Urinary bladder (tissue), 4 donors: Measurements from ENCODE around the gene XPO4. TPM values are rescaled to one million over a fixed set of nuclear protein-coding genes. Genes with fewer than 3 reads are reported as not detected.

Source experiments
- DNase-seq: peaks from one replicate; pipeline ENCODE4 v3.0.0-alpha.2; 2015; ENCODE audit errors: extremely low spot score
- H3K27ac ChIP-seq: one replicate; pipeline ENCODE4 v1.5.1; 2013; ENCODE audit warnings: low read depth, mild to moderate bottlenecking, moderate library complexity
- H3K36me3 ChIP-seq: one replicate; pipeline ENCODE4 v1.6.1; 2013; ENCODE audit warnings: mild to moderate bottlenecking, moderate library complexity; ENCODE audit not compliant: insufficient read depth
- H3K4me1 ChIP-seq: one replicate; pipeline ENCODE4 v1.6.1; 2013; ENCODE audit warnings: mild to moderate bottlenecking, moderate library complexity; ENCODE audit not compliant: insufficient read depth
- H3K4me3 ChIP-seq: one replicate; pipeline ENCODE4 v1.5.1; 2013; ENCODE audit warnings: low read depth, low read length
- WGBS: extraction: QIAGEN DNeasy Blood & Tissue Kit; methylation state at CpG from one replicate; pipeline ENCODE4 v1.1.7; 2013; 5-methylcytosine and 5-hydroxymethylcytosine counted together
- polyA plus RNA-seq: library from polyadenylated mRNA; stranded (reverse); fragments of 200-250 nt; gene quantifications from one replicate; pipeline ENCODE4 v1.2.3, GENCODE V29; 2013
- total RNA-seq: library from RNA; depleted of rRNA; stranded (reverse); fragments of >200 nt; gene quantifications from one replicate; pipeline ENCODE4 v1.2.3, GENCODE V29; 2014
- donor health status: healthy with polysubstance abuse.
- donor health status: healthy.

Gene XPO4
- total and polyA plus RNA-seq, 2 donors = 6.2 to 42.9 TPM

- no peak overlapping the region for H3K4me3 ChIP-seq
- no peaks in the 10 kb centered on the region for H3K4me1 ChIP-seq
- H3K27ac ChIP-seq = no peak overlapping the region
- WGBS = 89% methylated on average over 7 of the region's 7 CpGs
- H3K36me3 ChIP-seq = peaks cover 5% of the 10 kb centered on the region
- no peak for DNase-seq
Measured at GRCh38 chr13:20779405-20779804, 123.1 kb downstream of the XPO4 start.

- Histone ChIP-seq H3K27ac (no peak overlapping the region), H3K36me3 (peaks cover 3% of the 10 kb centered on the region), H3K4me1 (no peaks in the 10 kb centered on the region), H3K4me3 (no peak overlapping the region)
- WGBS = 92% methylated on average over 1 of the region's 1 CpG
- DNase-seq = no peak
Measured at GRCh38 chr13:20778311-20778710, 124.2 kb downstream of the XPO4 start.

- Histone ChIP-seq H3K4me3 (no peak overlapping the region), H3K4me1 (no peaks in the 10 kb centered on the region), H3K27ac (no peak overlapping the region), H3K36me3 (peaks cover 1% of the 10 kb centered on the region)
- DNase-seq = no peak
- 96% methylated on average over 1 of the region's 1 CpG for WGBS
Measured at GRCh38 chr13:20776751-20777150, 125.8 kb downstream of the XPO4 start.

GRCh38 chr13:20775961-20776360 is 126.6 kb downstream of the XPO4 start:
- Histone ChIP-seq H3K4me1 (no peaks in the 10 kb centered on the region), H3K4me3 (no peak overlapping the region), H3K27ac (no peak overlapping the region), H3K36me3 (peaks cover 1% of the 10 kb centered on the region)
- DNase-seq = no peak
- WGBS = 97% methylated on average over 2 of the region's 2 CpGs

GRCh38 chr13:20774746-20775145 is 127.8 kb downstream of the XPO4 start:
- H3K27ac ChIP-seq = no peak overlapping the region
- no peak overlapping the region for H3K4me3 ChIP-seq

GRCh38 chr13:20773194-20774080 is 129.1 kb downstream of the XPO4 start, which contains the start of gene EEF1AKMT1:
TSS of gene EEF1AKMT1 (minus strand) at chr13:20773961. CDS start at chr13:20757598, 16,363 bp downstream.
- Histone ChIP-seq H3K36me3 (peaks cover 3% of the 10 kb centered on the region), H3K4me3 (peak within 1 kb of the TSS; percentile 68), H3K27ac (peak within 1 kb of the TSS; percentile 83), H3K4me1 (no peaks in the 10 kb centered on the region)
- DNase-seq = peak; percentile 64
- under 1% methylated on average over 72 of the region's 72 CpGs for WGBS

More at GRCh38 chr13:20774746-20775145, 127.8 kb downstream of the XPO4 start:
- Histone ChIP-seq H3K36me3 (peaks cover 3% of the 10 kb centered on the region), H3K4me1 (no peaks in the 10 kb centered on the region)
- WGBS = 76% methylated on average over 1 of the region's 1 CpG
- no peak for DNase-seq

GRCh38 chr13:20772401-20773131 is 130.0 kb downstream of the XPO4 start:
- no peak for DNase-seq
- Histone ChIP-seq H3K27ac (no peak overlapping the region), H3K4me1 (no peaks in the 10 kb centered on the region), H3K36me3 (peaks cover 3% of the 10 kb centered on the region), H3K4me3 (peak overlapping the region; percentile 68)
- 86% methylated on average over 10 of the region's 10 CpGs for WGBS

- DNase-seq = no peak
- H3K27ac ChIP-seq = no peak overlapping the region
- no peak overlapping the region for H3K4me3 ChIP-seq
- peaks cover 2% of the 10 kb centered on the region for H3K36me3 ChIP-seq
- whole genome bisulfite sequencing = 97% methylated on average over 1 of the region's 1 CpG
- H3K4me1 ChIP-seq = no peaks in the 10 kb centered on the region
Measured at GRCh38 chr13:20769834-20770233, 132.7 kb downstream of the XPO4 start.

- 83% methylated on average over 2 of the region's 2 CpGs for WGBS
- Histone ChIP-seq H3K27ac (no peak overlapping the region), H3K4me3 (no peak overlapping the region), H3K4me1 (no peaks in the 10 kb centered on the region), H3K36me3 (peaks cover 2% of the 10 kb centered on the region)
- no peak for DNase-seq
Measured at GRCh38 chr13:20769091-20769490, 133.5 kb downstream of the XPO4 start.

GRCh38 chr13:20767309-20767943 is 135.1 kb downstream of the XPO4 start:
- Histone ChIP-seq H3K36me3 (peaks cover 2% of the 10 kb centered on the region), H3K4me3 (no peak overlapping the region), H3K27ac (no peak overlapping the region), H3K4me1 (no peaks in the 10 kb centered on the region)
- 95% methylated on average over 2 of the region's 2 CpGs for WGBS
- DNase-seq = no peak

GRCh38 chr13:20760872-20761271 is 141.7 kb downstream of the XPO4 start:
- H3K4me3 ChIP-seq = no peak overlapping the region
- 79% methylated on average over 3 of the region's 3 CpGs for WGBS
- H3K27ac ChIP-seq = no peak overlapping the region
- H3K4me1 ChIP-seq = no peaks in the 10 kb centered on the region
- peaks cover 2% of the 10 kb centered on the region for H3K36me3 ChIP-seq
- DNase-seq = no peak

- Histone ChIP-seq H3K27ac (no peak overlapping the region), H3K36me3 (peaks cover 2% of the 10 kb centered on the region), H3K4me1 (no peaks in the 10 kb centered on the region), H3K4me3 (no peak overlapping the region)
- DNase-seq = no peak
Measured at GRCh38 chr13:20754009-20754408, 148.5 kb downstream of the XPO4 start.

- 91% methylated on average over 1 of the region's 1 CpG for WGBS
- Histone ChIP-seq H3K4me1 (no peaks in the 10 kb centered on the region), H3K27ac (no peak overlapping the region)
Measured at GRCh38 chr13:20749377-20749776, 153.2 kb downstream of the XPO4 start.

More at GRCh38 chr13:20749377-20749776, 153.2 kb downstream of the XPO4 start:
- H3K36me3 ChIP-seq = no peaks in the 10 kb centered on the region
- H3K4me3 ChIP-seq = no peak overlapping the region
- DNase-seq = no peak
